HCT116 (cell line): Measurements from ENCODE around the gene SFTPB. TPM values are rescaled to one million over a fixed set of nuclear protein-coding genes. Genes with fewer than 3 reads are reported as not detected.

Source experiments
- ATAC-seq: fragments of 200-7000 bp; cut with Tn5 transposase; 2 replicates; pipeline ENCODE4 v1.9.1; 2020; ENCODE audit warnings: mild to moderate bottlenecking, moderate library complexity
- BruUV-seq: library from RNA; stranded (reverse); fragments of 400-500 nt; replicated peaks from 2 replicates; lab custom pipeline; 2021; lab: Mats Ljungman, UMichigan
- CTCF ChIA-PET: fragments of 300-600 bp; sonication (Branson Sonifier 250); formaldehyde crosslinking; loops from one replicate; lab custom pipeline; 2021; ENCODE audit warnings: antibody characterized with exemption; lab: Charles Lee
- POLR2A ChIA-PET: fragments of 300-600, 350-600 bp; sonication (Branson Sonifier 250); formaldehyde crosslinking; loops from one replicate; lab custom pipeline; 2021; ENCODE audit warnings: antibody characterized with exemption; lab: Charles Lee
- RAD21 ChIA-PET, 2 experiments: fragments of 300-600 bp; sonication (Branson Sonifier 250); formaldehyde crosslinking; loops; one replicate each; lab custom pipeline; 2023; ENCODE audit warnings: low total read pairs in 2 of 2; ENCODE audit not compliant: uncharacterized antibody in 2 of 2, unreplicated experiment in 2 of 2, low non-redundant PET in 1 of 2; lab: Charles Lee
- DNase-seq: peaks from one replicate; pipeline ENCODE4 v3.0.0-alpha.2; 2010; ENCODE audit warnings: low read depth, low spot score
- H2AFZ ChIP-seq: fragments of 200-600 bp; shearing (Covaris generic), sonication (generic); 2 replicates; pipeline ENCODE4 v1.6.1; 2017; ENCODE audit warnings: low read depth, mixed run types, mixed read lengths, antibody characterized with exemption, low read length; ENCODE audit not compliant: poor library complexity, severe bottlenecking
- H3K27ac ChIP-seq: 2 replicates; pipeline ENCODE4 v1.5.1; 2012; ENCODE audit warnings: low read depth, low read length
- H3K27me3 ChIP-seq: fragments of 200-600 bp; sonication (generic); 2 replicates; pipeline ENCODE4 v1.6.1; 2016; ENCODE audit warnings: mixed run types, low read length, mixed read lengths; ENCODE audit not compliant: insufficient read depth
- H3K36me3 ChIP-seq, 2 experiments: fragments of 200-500 bp in 1 of 2; fragments of 200-600 bp in 1 of 2; sonication (Bioruptor generic) in 1 of 2; sonication (generic) in 1 of 2; 2 replicates each; pipeline versions ENCODE4 v1.5.1 to v1.6.1; 2014 to 2016; ENCODE audit warnings: low read length in 2 of 2, inconsistent platforms in 1 of 2, mixed read lengths in 1 of 2, mixed run types in 1 of 2; ENCODE audit not compliant: insufficient read depth in 2 of 2, control insufficient read depth in 1 of 2
- H3K4me1 ChIP-seq, 2 experiments: fragments of 200-600 bp in 1 of 2; sonication (generic) in 1 of 2; 2 replicates each; pipeline versions ENCODE4 v1.5.1 to v1.6.1; 2012 to 2017; ENCODE audit warnings: low read length in 2 of 2, inconsistent platforms in 1 of 2, mild to moderate bottlenecking in 1 of 2, mixed read lengths in 1 of 2, mixed run types in 1 of 2, moderate library complexity in 1 of 2; ENCODE audit not compliant: insufficient read depth in 2 of 2, control insufficient read depth in 1 of 2
- H3K4me2 ChIP-seq: fragments of 200-600 bp; sonication (generic); 2 replicates; pipeline ENCODE4 v1.6.1; 2017; ENCODE audit warnings: mixed run types, low read length, mixed read lengths
- H3K4me3 ChIP-seq, 2 experiments: fragments of 200-600 bp in 1 of 2; sonication (generic) in 1 of 2; replicated peaks in 1 of 2; 2 replicates each; pipeline ENCODE4 v1.5.1; 2011 to 2016; ENCODE audit warnings: low read length in 2 of 2, control low read depth in 1 of 2, low read depth in 1 of 2, mild to moderate bottlenecking in 1 of 2, mixed read lengths in 1 of 2, mixed run types in 1 of 2
- H3K79me2 ChIP-seq: fragments of 200-600 bp; sonication (generic); 2 replicates; pipeline ENCODE4 v1.6.1; 2017; ENCODE audit warnings: mild to moderate bottlenecking, mixed run types, low read length, moderate library complexity, mixed read lengths; ENCODE audit not compliant: insufficient read depth
- H3K9ac ChIP-seq: fragments of 200-600 bp; sonication (generic); 2 replicates; pipeline ENCODE4 v1.6.1; 2016; ENCODE audit warnings: low read length, mixed read lengths
- H3K9me2 ChIP-seq: fragments of 200-600 bp; sonication (generic), shearing (Covaris generic); 2 replicates; pipeline ENCODE4 v1.6.1; 2017; ENCODE audit warnings: mixed run types, mild to moderate bottlenecking, moderate library complexity; ENCODE audit not compliant: insufficient read depth
- H3K9me3 ChIP-seq, 2 experiments: fragments of 200-500 bp in 1 of 2; fragments of 200-600 bp in 1 of 2; sonication (Bioruptor generic) in 1 of 2; sonication (generic) in 1 of 2; 2 replicates each; pipeline ENCODE4 v1.6.1; 2014 to 2017; ENCODE audit warnings: low read length in 2 of 2, mixed read lengths in 2 of 2, inconsistent platforms in 1 of 2, low read depth in 1 of 2, mild to moderate bottlenecking in 1 of 2, mixed run types in 1 of 2, moderate library complexity in 1 of 2; ENCODE audit not compliant: control insufficient read depth in 1 of 2, insufficient read depth in 1 of 2
- H4K20me1 ChIP-seq: fragments of 200-600 bp; sonication (generic), shearing (Covaris generic); 2 replicates; pipeline ENCODE4 v1.6.1; 2017; ENCODE audit warnings: mixed run types, mild to moderate bottlenecking, moderate library complexity; ENCODE audit not compliant: insufficient read depth
- CEBPB ChIP-seq: IDR thresholded peaks from 2 replicates; pipeline ENCODE4 v1.6.1; 2012; ENCODE audit warnings: low read depth
- CTCF ChIP-seq, 3 experiments: fragments of 200-600 bp in 1 of 3; sonication (generic) in 1 of 3; IDR thresholded peaks in 2 of 3; conservative IDR thresholded peaks in 1 of 3; 2 replicates each; pipeline ENCODE4 v1.5.1; 2012 to 2017; ENCODE audit warnings: low read depth in 2 of 3, low read length in 2 of 3, antibody characterized with exemption in 1 of 3, borderline replicate concordance in 1 of 3, control low read depth in 1 of 3, mild to moderate bottlenecking in 1 of 3, mixed read lengths in 1 of 3, mixed run types in 1 of 3, moderate library complexity in 1 of 3; ENCODE audit not compliant: insufficient read depth in 1 of 3
- EGR1 ChIP-seq: IDR thresholded peaks from 2 replicates; pipeline ENCODE4 v1.6.1; 2012; ENCODE audit warnings: low read depth
- EZH2phosphoT487 ChIP-seq: fragments of 200-600 bp; IDR thresholded peaks from 2 replicates; pipeline ENCODE4 v1.6.1; 2018; ENCODE audit warnings: antibody characterized with exemption, borderline replicate concordance
- FOSL1 ChIP-seq: IDR thresholded peaks from 2 replicates; pipeline ENCODE4 v1.6.1; 2012; ENCODE audit warnings: low read depth
- POLR2AphosphoS5 ChIP-seq: IDR thresholded peaks from 2 replicates; pipeline ENCODE4 v1.6.1; 2011; ENCODE audit warnings: mild to moderate bottlenecking, low read depth, low read length, moderate library complexity
- RAD21 ChIP-seq: IDR thresholded peaks from 2 replicates; pipeline ENCODE4 v1.6.1; 2012; ENCODE audit warnings: low read depth, mild to moderate bottlenecking
- SIN3A ChIP-seq: IDR thresholded peaks from 2 replicates; pipeline ENCODE4 v1.6.1; 2012; ENCODE audit warnings: low read depth
- SP1 ChIP-seq: IDR thresholded peaks from 2 replicates; pipeline ENCODE4 v1.6.1; 2012; ENCODE audit warnings: low read depth
- TCF7L2 ChIP-seq: IDR thresholded peaks from 2 replicates; pipeline ENCODE4 v1.7.0; 2011; ENCODE audit warnings: borderline replicate concordance, inconsistent platforms; ENCODE audit not compliant: insufficient read depth, insufficient read length; ENCODE audit errors: extremely low read depth
- ZBTB33 ChIP-seq: IDR thresholded peaks from 2 replicates; pipeline ENCODE4 v1.6.1; 2011; ENCODE audit warnings: mild to moderate bottlenecking, low read length, moderate library complexity; ENCODE audit not compliant: insufficient replicate concordance; ENCODE audit errors: extremely low read depth
- ZFX ChIP-seq: fragments of 450-650 bp; IDR thresholded peaks from 2 replicates; pipeline ENCODE4 v1.6.1; 2017
- intact Hi-C: fragments of 100-400 bp; cut with micrococcal nuclease; formaldehyde crosslinking; loops from 2 replicates; pipeline ENCODE4 v1.10.0; 2022
- total RNA-seq: library from RNA; stranded (reverse); gene quantifications from one replicate; pipeline ENCODE4 v1.2.1, GENCODE V29; 2021; ENCODE audit not compliant: unreplicated experiment

SFTPB gene
- total RNA-seq, 1 experiment from 2014 or later = 13.3 TPM

GRCh38 chr2:85652056-85652455, 15.9 kb downstream of the SFTPB start:
- H3K4me3 ChIP-seq = no peak overlapping the region
- H3K4me1 ChIP-seq = no peaks in the 10 kb centered on the region
- no peaks in the 10 kb centered on the region for H4K20me1 ChIP-seq
- ChIA-PET POLR2A (no interaction called here), CTCF (interaction anchor here (1.4 kb wide), 1 partner anchor 15 kb away, joined by 5 read pairs; no protein-coding TSS in a partner anchor), RAD21 (no interaction called here)
- 0 out of 2 replicates have a peak, but pooled peaks cover 3% of the 10 kb centered on the region for H3K79me2 ChIP-seq
- H3K27me3 ChIP-seq = no peaks in the 10 kb centered on the region
- peaks cover 39 to 51% of the 10 kb centered on the region in 2 experiments for H3K36me3 ChIP-seq
- no peak overlapping the region for H3K9ac ChIP-seq
- ATAC-seq (no peak), DNase-seq (no peak)
- TF ChIP-seq RAD21 (no peak), CTCF (IDR thresholded peaks at IDR 0.05 in 2 of 3, conservative IDR thresholded peaks at IDR 0.05 in 1 of 3; ENCODE audit: borderline replicate concordance in 1 of 3, insufficient read depth in 1 of 3, low read depth in 2 of 3, low read length in 2 of 3) (no peak), EGR1 (no peak), SP1 (no peak), SIN3A (no peak), ZBTB33 (no peak), ZFX (no peak), FOSL1 (no peak), TCF7L2 (no peak), POLR2AphosphoS5 (no peak), EZH2phosphoT487 (no peak), CEBPB (no peak)
- H3K4me2 ChIP-seq = no peak overlapping the region
- H3K9me3 ChIP-seq = no peaks in the 10 kb centered on the region
- H3K9me2 ChIP-seq = no peaks in the 10 kb centered on the region
- no peak overlapping the region for H2AFZ ChIP-seq
- BruUV-seq = no TSS peak
- no peak overlapping the region for H3K27ac ChIP-seq
- intact Hi-C loops = no loop called here
